GM18499 (cell line): ENCODE results near the gene MTFR1L.

Experiments used
- ATAC-seq: cut with Tn5 transposase; IDR thresholded peaks from one replicate; pipeline ENCODE4 v1.9.1; 2021; ENCODE audit warnings: moderate number of reproducible peaks; ENCODE audit not compliant: insufficient read depth, unreplicated experiment

MTFR1L gene

GRCh38 chr1:25875856-25876692 lies 56.3 kb downstream of the MTFR1L start:
- no peak for ATAC-seq

- ATAC-seq, result no peak
Measured at GRCh38 chr1:25876693-25877077, 56.9 kb downstream of the MTFR1L start.

DNA sequence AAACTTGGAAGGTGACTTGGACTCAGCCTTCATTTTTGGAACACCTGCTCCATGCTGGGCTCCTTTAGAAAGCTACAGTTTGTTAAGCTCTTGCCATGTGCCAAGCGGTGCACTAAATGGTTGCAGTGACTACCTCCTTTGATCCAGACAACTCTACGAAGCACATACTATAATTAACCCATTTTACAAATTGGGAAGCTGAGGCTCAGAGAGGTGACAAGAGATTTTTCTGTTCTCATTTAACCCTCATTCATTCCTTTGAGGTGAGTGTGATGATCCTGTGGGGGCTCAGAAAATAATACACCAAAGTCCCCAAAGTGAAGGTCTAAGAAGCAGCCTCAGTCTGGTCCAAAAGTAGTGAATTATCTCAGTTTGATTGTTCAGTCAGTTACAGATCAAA lies 57.4 kb downstream of the MTFR1L start:
- ATAC-seq, result no peak

DNA sequence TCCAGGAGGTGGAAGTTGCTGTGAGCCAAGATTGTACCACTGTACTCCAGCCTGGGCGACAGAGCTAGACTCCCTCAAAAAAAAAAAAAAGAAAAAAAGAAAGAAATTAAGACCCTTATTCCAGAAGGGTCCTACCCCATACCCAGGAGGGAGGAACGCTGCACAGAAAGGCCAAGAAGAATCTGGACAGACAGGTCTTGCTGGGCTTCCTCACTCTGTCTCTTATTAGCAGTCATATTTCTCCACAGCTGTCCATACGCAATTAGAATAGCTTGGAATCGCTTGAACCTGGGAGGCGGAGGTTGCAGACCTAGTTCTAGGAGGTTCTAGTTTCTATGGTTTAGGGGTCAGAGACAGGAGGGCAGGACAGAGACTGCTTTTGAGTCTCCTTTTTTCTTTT lies 58.9 kb downstream of the MTFR1L start:
- no peak for ATAC-seq

DNA sequence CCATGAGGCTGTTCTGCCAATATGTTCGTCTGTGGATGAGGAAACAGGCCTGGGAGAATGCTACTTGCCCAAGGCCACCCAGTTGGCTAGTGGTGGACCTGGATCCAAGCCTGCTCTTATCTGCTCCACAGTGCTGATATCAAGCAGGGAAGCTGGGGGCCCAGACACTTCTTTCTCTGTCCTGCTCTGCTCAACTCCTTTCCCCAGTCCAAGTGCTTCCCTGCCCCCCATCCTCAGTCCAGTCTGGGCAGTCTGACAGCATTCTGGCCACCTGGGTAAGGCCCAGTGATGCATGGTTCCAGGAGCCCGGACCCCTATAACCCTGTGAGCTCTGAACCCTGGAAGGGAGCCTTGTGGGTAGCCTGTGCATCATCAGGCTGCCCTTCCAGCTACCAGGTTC lies 59.9 kb downstream of the MTFR1L start:
- no peak for ATAC-seq

DNA sequence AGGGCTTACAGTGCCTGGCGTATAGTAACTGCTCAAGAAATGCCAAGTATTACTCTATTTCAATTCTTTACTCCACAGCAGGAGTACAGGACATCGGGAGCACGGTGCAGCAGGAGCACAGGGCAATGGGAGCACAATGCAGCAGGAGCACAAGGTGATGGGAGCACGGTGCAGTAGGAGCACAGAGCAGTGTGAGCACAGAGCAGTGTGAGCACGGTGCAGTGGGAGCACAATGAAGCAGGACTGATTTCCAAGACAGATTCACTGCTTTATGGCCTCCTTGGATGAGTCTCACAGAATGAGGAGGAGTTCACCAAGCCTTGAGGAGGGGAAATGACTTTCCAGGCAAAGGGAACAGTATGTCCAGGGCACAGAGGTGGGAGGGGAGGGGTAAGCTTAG lies 60.8 kb downstream of the MTFR1L start:
- ATAC-seq, result no peak

DNA sequence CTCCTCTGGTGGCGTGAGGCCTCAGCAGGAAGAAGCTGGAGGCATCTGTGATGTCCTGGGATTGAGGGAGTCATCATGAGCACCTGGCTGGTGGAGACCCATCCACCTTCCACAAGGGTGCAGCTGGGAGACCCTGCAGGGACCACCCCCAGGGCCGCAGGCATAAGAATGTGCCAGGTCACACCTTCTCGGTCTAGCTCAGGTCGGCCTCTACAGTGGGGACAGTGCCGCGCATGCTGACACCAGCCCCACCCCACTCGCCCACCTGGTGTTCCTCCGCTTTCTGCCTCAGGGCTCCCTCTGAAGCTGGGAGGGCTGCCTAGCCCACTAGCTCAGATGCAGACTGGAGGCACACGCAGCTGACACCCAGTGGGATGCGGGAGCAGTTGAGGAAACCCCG lies 61.5 kb downstream of the MTFR1L start:
- no peak for ATAC-seq
